GM18868 (cell line): ENCODE results near the gene AGBL5.
"Not testable (repeated sequence)": the region's sequence is repeated elsewhere in the genome, so short reads cannot be mapped to it uniquely, and the experiment has no call there.

ENCODE experiments used
- ATAC-seq: cut with Tn5 transposase; IDR thresholded peaks from one replicate; pipeline ENCODE4 v1.9.1; 2021; ENCODE audit warnings: mild to moderate bottlenecking, moderate library complexity; ENCODE audit not compliant: unreplicated experiment

Gene AGBL5

GRCh38 chr2:27051902-27052645, 606 bp downstream of the AGBL5 start:
- ATAC-seq, result no peak

- ATAC-seq, result no peak
These were observed 1.9 kb downstream of the AGBL5 start for GRCh38 chr2:27053321-27053720.

- ATAC-seq, result no peak
These were observed 2.3 kb downstream of the AGBL5 start for GRCh38 chr2:27053776-27054175.

- no peak for ATAC-seq
These were observed 3.3 kb downstream of the AGBL5 start for GRCh38 chr2:27054721-27055120.

GRCh38 chr2:27057184-27057583, 5.7 kb downstream of the AGBL5 start:
- no peak for ATAC-seq

GRCh38 chr2:27058210-27058609, 6.7 kb downstream of the AGBL5 start:
- ATAC-seq, result no peak

GRCh38 chr2:27059141-27059820, 7.8 kb downstream of the AGBL5 start:
- no peak for ATAC-seq

- ATAC-seq, result no peak
These were observed 8.9 kb downstream of the AGBL5 start for GRCh38 chr2:27060323-27060722.

- ATAC-seq, result no peak
These were observed 13.7 kb downstream of the AGBL5 start for GRCh38 chr2:27065128-27065527.

GRCh38 chr2:27067385-27067784, 15.9 kb downstream of the AGBL5 start:
- no peak for ATAC-seq

- ATAC-seq, result no peak
These were observed 18.0 kb downstream of the AGBL5 start for GRCh38 chr2:27069436-27069835.

GRCh38 chr2:27069961-27070618, 18.6 kb downstream of the AGBL5 start:
- ATAC-seq, result no peak

- no peak for ATAC-seq
These were observed 19.3 kb downstream of the AGBL5 start for GRCh38 chr2:27070653-27071276.

- ATAC-seq, result peak; percentile 83
These were observed 20.0 kb downstream of the AGBL5 start, which contains the start of gene OST4 for GRCh38 chr2:27071277-27071989. TSS of gene OST4 (minus strand) at chr2:27071654.

GRCh38 chr2:27071990-27072830, 20.7 kb downstream of the AGBL5 start:
- peak; percentile 15 for ATAC-seq

GRCh38 chr2:27072920-27073319, 21.5 kb downstream of the AGBL5 start:
- ATAC-seq, result no peak

- ATAC-seq, result no peak
These were observed 22.3 kb downstream of the AGBL5 start for GRCh38 chr2:27073782-27074181.

- no peak for ATAC-seq
These were observed 23.5 kb downstream of the AGBL5 start for GRCh38 chr2:27074738-27075565.

- ATAC-seq, result not testable (repeated sequence)
These were observed 24.1 kb downstream of the AGBL5 start for GRCh38 chr2:27075566-27075871.
